NCI-H774 (cell line): ENCODE measurements around the gene COTL1.
"Not testable (repeated sequence)": the region's sequence is repeated elsewhere in the genome, so short reads cannot be mapped to it uniquely, and the experiment has no call there.

ENCODE experiments used
- DNase-seq: peaks from one replicate; lab custom pipeline; 2025; lab: John Stamatoyannopoulos, UW

COTL1 gene

DNA sequence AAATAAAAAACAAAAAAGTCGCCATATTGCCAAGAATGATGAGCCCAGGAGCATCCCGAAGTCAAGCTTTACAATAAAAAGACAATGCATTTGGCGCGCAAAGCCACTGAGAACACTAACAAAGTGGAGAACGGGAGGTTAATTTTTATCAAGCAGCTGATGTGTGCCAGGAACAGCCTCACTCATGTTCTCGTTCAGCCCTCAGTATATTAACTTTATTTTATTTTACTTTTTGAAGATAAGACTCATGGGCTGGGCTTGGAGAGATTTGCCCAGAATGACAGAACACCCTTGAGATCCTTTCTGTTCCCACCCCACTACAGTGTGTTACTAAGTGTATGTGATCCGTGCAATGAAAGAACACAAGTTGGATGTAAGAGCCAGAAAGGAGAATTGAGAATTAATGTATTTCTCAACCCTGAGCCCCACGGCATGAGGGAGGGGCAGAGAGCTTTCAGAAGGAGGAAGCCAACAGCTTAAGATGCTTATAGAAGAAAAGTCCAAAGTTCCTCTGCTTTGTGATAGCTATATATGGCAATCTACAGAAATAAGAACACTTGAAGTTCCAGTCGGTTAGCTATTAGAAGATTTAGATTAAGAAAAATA is 48.4 kb downstream of the COTL1 start:
- DNase-seq = no peak

DNA sequence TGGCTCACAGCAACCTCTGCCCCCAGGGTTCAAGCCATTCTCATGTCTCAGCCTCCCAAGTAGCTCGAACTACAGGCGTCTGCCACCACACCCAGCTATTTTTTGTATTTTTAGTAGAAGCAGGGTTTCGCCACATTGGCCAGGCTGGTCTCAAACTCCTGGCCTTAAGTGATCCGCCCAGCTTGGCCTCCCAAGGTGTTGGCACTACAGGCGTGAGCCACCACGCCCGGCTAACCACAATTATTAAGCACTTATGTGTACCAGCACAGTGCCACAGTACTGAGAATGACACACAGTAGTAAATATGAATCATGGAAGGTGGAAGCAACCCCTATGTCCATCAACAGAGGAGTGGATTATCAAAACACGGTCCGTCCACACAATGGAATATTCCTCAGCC is 49.8 kb downstream of the COTL1 start:
- no peak for DNase-seq

DNA sequence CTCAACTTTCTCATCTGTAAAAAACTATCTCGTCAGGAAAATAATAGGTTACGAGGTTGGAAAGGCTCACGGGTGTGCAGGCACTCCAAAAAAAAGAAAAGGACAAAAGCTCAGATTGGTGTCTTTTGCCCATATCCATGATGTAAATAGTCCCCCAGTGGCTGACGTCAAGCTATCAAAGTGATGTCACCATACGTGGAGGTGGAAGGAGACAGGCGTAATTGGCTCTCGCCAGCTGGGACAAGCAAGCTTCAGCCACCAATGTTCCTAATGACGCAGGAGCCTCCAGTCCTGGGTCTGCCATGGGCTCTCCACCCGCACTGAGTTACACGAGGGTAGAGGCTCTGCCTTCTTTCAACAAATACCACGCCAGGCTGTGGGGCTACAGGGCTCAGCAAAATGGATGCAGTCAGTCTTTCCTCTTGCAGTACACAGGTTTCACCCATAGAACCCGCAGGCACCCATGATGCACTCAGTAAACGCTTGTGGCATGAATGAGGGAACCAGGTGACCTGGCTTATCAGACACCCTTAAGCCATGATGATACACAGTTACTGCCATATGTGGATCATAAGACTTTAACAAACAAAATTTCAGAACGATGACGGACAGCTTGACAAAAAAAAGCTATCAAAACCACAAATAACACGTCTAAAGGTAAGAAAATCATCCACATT is 50.5 kb downstream of the COTL1 start:
- no peak for DNase-seq

DNA sequence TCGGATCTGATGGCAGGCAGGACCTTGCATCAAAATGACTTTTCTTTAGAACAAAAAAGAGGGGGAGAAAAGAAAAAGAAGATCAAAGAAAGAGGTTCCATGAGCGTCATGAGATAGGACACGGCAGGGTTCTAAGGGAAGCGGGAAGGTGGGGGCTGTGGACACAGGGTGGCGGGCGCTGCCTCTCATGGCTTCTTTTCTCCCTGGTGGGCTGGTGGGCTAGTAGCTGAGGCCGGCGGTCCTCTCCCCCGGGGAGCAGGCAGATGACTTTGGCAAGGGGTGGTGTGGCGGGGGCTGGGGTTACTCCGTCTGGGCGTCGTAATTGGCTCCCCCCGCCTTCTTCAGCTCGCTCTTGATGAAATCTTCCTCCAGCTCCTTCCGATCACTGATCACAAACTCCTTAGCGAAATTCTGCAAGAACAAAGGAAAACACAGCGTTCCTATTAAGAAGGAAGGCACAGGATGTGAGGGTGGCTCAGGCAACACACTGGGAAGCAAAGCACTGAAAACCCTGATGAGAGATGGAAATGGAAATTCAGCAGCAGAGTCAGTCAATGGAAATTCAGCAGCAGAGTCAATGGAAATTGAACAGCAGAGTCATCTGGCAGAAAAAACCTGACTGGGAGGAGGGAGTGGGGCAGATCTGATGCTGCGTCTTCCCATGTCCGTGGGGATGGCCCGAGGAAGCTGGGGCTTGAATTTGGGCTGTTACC is 51.2 kb downstream of the COTL1 start:
- no peak for DNase-seq

DNA sequence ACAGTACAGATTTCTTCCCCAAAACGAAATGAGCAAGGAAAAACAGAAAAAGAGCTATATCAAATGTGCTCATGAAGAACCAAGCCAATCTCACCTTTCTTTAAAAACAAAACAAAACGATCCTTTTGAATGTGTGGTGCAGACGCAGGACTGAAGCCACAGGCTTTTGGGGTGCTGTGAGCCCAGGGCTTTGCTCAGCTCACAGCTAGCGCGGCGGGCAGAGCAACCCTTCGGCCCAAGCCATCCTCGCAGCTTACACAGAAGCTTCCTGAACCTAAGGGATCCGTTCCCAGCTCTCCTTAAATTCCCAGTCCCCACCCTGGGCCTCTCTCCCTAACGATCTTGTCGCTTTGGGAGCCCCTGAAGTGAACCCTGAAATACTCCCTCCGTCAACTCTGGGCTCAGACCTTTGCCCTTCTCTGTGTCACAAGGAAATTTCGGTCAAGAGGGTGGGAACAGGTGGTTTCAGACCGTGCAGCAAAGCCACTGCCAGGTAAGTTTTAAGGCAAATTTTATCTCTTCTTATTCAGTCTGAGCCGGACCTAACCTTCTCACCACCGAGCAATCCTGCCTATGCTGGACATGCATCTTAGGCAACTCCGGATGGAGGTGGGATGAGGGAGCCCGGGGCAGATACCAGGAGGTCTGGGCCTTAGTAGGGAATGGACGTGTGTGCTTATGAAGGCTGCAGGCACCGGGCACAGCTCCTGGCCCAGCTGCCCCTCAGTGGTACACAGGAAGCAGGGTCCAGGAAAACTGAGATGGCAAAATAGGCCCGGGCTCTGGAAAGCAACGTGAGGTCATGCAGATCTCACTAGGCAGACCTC is 52.0 kb downstream of the COTL1 start:
- DNase-seq = no peak

DNA sequence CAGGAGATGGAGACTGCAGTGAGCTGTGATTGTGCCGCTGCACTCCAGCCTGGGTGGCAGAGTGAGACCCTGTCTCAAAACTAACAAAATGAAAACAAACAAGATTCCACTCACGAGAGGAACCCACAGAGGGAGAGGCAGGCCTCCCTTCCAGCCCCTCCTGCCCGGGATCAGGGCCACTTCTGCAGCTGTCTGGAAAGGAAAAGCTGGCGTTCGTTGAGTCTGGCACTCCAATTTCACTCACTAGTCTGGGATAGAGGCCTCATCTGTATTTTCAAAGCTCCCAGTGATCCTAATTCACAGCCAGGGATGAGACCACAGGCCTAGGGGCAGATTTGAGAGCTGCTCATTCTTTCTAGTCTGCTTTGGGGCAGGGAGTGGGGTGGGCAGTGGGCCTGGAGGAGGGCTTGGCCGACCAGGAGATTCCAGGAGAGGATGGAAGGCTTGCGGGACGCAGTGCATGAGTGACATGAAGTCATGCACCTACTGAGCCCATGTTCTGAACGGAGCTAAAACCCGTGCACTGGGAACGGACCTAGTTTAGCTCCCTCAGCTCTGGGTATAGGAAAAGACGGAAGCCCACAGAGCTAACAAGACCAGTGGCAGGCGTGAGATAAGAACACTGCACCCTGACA is 54.0 kb downstream of the COTL1 start:
- no peak for DNase-seq

DNA sequence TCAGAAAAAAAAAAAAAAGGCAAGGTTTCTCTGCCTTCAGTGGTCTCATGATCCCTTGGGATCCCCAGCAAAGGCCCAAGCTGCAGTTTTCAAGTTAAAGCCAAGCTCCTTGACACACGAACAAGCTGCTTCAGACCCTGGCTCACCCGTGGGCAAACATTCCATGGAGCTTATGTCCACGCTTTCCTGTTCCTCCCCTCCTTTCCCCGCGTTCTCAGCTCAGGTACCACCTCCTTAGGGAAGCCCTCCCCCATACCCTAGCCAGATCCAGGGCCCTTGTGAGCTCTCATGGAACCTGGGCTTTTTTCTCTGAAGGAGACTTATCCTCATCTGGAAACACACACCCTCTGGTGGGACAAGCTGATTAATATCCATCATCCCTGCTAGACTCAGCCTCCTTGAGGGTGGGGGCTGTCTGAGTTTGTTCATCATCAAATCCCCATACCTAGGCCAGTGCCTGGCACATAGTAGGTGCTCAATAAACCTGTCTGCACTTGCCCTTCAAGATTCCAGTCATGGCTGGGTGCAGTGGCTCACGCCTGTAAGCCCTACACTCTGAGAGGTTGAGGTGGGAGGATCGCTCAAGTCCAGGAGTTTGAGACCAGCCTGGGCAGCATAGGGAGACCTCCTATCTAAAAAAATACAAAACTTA is 54.7 kb downstream of the COTL1 start:
- no peak for DNase-seq

DNA sequence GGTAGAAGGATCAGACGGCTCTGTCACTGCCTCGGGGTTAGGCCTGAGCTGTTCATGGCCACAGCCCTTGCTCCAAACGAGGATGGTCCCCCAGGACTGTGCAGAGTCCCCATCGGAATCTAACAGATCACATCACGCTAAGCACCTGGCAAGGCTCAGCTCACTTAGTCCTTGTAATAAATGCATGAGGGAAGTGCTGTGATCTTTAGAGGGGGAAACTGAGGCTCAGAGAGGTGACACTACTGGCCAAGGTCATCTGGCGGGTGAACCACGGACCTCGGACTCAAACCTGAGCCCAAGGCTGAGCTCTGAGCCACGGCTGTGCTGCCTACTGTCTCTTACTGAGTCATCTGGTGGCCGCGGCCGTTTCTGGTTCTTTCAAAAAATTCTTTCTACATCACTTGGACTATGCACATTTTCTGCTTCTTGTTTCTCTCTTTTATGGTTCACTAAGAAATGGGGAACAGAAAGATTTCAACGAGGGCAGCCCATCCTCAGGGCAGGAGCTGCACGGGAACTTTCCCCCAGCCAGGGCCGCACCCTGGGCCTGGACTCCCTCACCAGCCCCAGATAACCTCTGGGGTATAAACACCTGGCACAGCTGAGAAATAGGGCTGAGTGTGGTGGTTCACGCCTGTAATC is 55.6 kb downstream of the COTL1 start:
- no peak for DNase-seq

DNA sequence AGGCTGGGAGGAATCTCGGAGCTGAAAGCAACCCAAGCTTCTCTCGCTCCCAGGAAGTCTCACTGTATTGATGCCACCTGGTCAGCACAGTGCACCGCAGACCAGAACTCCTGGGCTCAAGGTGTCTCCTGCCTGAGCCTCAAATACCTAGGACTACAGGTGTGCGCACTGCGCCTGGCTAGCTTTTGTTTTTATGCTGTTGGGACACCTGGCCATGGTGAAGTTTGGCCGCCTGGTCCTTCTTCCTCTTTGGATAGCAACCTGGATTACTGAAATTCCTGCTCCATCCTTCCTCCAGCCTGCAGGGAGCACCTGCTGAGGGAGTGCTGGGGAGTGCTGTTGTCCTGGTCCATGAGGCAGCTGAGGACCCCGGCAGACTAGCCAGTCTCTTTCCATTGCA is 56.6 kb downstream of the COTL1 start:
- no peak for DNase-seq

DNA sequence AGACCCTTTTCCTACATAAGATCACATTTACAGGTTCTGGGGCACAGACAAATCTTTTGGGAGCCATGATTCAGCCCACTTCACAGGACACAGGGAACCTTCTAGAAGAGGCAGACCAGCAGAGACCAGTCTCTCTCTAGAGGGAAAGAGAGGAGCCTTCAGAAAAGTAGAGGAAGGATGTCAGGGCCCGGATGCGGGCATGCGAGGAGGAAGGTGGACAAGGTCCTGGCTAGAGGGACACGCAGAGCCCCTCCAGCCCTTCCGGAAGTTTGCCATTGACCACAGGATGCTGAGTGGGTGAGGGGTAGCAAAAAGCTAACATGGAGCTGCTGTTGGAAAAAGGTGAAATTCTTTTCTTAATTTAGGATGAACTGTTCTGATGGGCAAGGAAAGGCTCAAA is 57.6 kb downstream of the COTL1 start:
- no peak for DNase-seq

DNA sequence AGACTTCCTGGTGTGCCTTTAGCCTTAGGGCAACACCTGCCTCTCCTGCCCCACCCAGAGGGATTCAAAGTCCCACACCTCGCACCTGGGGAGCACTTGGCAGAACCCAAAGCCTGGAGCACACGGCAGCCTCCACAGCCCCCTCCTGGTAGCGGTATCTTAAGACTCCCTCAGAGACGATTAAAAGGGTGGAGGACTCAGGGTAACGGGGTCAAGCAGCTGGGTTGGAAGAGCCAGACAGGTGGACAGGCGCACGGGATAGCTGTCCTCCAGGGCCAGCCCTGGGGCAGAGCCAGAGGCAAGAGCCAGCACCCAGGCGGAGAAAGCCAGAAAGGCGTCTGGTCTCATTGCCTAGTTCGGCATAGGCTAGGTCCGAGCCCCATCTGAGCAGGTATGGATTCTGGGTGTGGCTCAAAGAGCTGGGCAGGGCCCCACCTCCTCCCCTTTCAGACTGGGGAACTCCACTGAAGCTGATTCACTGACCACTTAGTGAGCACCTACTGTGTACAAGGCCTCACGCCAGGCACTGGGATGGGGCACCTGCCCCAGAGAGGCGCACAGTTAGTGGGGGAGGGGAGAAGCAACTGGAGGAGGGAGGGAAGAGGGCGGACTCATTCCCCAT is 58.5 kb downstream of the COTL1 start:
- DNase-seq = no peak

DNA sequence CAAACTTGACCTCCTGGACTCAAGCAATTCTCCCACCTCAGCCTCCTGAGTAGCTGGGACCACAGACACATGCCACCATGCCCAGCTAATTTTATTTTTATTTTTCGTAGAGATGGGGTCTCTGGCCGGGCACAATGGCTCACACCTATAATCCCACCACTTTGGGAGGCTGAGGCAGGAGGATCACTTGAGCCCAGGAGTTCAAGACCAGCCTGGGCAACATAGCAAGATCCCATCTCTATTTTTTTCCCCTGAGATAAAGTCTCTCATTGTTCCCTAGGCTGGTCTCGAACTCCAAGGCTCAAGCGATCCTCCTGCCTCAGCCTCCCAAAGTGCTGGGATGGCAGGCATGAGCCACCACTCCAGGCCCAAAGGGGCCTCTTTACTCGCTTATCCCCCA is 59.0 kb downstream of the COTL1 start:
- not testable (repeated sequence) for DNase-seq

DNA sequence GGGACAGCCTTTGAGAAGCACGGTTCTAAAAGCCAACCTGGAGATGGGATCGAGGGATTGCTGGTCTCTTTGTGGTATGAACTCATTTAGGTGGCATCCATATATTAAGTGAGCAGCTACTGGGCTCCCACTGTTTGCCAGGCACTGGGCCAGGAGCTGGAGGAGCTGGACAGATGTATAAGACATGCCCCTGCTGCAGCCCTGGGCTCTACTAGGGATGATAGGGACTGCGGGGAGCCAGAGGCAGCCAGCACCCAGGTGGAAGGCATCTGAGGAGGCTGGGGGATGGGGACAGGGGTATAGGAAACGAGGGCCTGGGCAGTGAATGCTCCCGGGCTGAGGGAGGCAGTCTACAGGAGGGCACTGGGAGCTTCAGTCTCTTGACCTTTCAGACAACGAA is 60.4 kb downstream of the COTL1 start:
- DNase-seq = no peak

DNA sequence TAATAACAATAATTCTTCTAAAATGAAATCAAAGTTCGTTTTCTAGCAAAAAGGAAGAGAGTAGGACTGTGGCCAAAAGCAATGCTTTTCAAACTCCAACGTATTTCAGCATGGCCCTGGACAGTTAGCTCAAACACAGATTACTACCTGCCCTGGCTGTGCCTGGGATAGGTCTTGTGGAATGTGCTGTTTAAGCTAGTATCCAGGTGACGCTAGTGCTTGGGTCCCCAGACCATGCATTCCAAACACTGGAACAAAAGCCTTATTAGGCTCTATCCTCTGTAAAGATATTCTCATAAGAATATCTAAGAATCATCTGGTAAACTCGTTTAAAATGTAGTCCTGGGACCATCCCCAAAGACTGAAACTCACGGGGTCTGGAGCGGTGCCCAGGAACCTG is 60.8 kb downstream of the COTL1 start:
- no peak for DNase-seq

DNA sequence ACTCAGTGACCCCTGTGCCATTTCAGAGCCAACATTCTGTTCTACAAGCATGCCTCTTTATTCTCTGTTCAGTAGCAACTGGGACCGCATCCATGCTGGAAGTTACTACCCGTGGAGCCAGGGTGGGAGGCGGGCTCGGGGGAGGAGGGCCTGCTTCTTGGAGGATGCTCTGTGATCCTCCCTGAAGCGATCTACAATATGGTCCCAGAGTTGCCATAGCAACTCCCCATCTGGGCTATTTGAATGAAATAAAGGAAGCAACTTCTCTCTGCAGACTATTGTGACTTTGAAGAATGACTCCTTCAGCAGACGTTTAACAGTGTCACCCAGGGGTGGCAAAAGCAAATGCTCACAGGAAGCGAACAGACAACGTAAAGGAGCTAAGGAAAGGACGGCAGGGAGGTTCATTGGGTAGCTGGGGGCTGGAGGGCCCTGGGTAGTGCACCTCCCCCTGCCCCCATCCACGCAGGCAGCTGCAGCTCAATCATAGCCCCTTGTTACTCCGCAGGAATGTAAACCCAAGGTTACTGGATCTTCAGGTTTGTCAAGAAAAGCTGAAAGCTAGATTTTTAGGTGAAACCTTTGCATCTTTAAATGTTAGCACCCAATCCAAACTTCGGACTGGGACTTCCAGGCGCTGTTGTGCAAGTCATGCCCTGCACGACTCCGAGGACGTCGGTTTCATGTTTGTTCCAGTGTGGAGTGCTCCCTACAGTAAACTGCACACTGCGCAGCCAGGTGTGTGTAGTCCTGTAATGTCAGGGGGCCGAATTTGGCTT is 62.3 kb downstream of the COTL1 start:
- DNase-seq = no peak

DNA sequence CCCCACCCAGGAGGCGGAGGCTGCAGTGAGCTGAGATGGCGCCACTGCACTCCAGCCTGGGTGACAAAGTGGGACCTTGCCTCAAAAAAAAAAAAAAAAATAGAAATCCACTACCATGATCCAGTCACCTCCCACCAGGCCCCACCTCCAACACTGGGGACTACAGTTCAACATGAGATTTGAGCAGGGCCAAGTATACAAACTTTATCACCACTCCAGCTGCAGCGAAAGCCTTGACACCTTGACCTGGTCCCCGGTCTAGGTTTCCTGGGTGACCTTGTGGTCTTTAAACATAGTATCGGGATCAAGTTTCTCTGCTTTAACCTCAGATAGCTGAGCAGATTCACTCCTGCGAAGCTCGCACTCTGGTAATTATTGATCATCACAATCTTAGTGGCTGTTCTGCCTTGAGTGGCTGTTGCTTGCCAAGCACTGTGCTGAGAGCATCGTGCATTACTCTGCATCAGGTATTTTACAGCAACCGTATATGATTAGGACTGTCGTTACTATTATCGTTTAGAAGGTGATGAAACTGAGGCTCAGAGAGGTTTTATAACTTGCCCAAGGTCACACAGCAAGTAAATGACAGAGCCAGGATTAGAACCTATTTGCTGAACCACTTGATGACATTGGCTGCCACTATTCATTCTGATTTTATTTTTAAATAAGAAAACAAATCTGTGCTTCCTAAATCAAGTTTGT is 63.1 kb downstream of the COTL1 start:
- DNase-seq = no peak

DNA sequence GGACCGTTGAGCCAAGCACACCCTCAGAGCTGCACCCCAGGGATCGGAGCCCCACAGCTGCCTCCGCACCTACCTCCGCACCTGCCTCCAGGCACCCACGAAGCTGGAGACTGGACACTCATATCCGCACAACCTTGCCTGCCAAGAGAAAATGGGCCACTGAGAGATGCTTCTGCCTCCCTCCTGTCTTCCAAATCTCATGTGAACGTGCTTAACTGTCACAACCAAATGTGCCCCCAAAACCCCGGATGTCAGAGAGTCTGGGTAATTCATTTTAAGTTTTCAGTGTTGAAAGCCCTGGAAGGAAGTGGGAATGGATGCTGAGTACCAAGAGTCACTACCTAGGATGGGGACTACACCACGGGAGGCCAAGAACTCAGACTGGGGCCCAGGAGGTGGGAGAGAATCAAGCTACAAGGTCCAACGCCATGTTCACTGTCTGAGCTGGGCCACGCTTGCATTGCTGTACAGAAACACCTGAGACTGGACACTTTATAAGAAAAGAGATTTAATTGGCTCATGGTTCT is 63.9 kb downstream of the COTL1 start:
- DNase-seq = no peak

DNA sequence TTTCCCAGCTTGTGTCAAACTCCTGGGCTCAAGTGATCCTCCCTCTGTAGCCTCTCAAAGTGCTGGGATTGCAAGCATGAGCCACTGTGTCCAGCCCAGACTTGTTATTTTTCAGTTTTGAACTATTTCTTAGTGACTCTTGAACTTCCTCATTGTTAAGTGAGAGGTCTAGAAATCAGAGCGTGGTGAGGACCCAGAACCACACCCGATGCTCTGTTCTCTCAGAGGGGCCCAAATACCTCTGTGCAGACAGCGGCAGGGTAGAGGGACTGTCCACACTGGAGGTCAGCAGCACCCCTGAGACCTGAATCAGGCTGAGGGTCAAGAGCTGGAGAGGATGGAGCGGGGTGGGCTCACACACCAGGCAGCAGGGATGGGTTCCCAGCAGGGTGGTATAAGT is 65.7 kb downstream of the COTL1 start:
- no peak for DNase-seq

DNA sequence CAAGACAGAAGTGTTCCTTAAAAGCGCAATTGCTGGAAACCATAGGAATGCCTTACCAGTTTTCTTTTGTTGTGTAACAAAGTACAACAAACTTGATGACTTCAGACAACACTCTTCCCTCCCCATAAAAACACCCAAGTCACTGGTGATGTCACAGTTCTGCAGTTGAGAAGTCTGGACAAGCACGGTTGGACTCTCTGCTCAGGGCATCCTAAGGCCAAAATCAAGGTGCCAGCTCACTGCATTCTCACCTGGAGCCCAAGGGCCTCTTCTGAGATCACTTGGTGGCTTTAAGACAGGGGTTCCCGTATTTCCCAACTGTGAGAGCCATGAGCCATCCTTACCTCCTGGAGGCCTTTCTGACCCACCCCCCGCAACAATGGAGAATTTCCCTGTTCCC is 67.8 kb downstream of the COTL1 start:
- no peak for DNase-seq
